Suprapubic skin (tissue), 3 donors: Measurements from ENCODE around the gene S100A12.

Experiments used
- POLR2A ChIP-seq, 2 donors: fragments of 450-650 bp; IDR thresholded peaks; one replicate each; pipeline ENCODE4 v1.6.1; 2017; ENCODE audit warnings: antibody characterized with exemption in 2 of 2, mild to moderate bottlenecking in 2 of 2, moderate library complexity in 2 of 2
- TF ChIP-seq, protein P1 (sequence below), 2 donors: fragments of 200-600 bp in 1 of 2; fragments of 450-650 bp in 1 of 2; sonication (generic) in 1 of 2; IDR thresholded peaks; one replicate each; pipeline ENCODE4 v1.5.1; 2016 to 2019; ENCODE audit warnings: antibody characterized with exemption in 2 of 2, mild to moderate bottlenecking in 1 of 2, moderate library complexity in 1 of 2

DNA sequence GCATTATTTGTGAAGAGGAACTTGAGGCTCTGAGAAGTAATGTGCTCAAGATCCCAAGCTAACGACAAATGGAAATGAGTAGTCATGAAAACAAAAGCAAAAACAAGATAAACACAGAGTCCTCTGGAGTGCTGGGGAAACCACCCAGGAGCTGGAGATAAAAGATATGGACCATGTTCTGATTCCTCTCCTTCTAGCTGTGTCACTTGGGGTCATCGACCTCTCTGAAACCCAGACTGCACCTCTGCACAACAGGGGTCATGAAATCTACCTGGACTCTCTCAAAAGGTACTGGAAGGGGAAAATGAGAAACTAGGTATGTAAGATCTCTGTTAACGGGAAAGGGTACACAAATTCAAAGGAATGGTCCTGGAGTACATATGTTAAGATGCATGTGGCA is 33.2 kb downstream of the S100A12 start:
- TF ChIP-seq, protein P1, sequence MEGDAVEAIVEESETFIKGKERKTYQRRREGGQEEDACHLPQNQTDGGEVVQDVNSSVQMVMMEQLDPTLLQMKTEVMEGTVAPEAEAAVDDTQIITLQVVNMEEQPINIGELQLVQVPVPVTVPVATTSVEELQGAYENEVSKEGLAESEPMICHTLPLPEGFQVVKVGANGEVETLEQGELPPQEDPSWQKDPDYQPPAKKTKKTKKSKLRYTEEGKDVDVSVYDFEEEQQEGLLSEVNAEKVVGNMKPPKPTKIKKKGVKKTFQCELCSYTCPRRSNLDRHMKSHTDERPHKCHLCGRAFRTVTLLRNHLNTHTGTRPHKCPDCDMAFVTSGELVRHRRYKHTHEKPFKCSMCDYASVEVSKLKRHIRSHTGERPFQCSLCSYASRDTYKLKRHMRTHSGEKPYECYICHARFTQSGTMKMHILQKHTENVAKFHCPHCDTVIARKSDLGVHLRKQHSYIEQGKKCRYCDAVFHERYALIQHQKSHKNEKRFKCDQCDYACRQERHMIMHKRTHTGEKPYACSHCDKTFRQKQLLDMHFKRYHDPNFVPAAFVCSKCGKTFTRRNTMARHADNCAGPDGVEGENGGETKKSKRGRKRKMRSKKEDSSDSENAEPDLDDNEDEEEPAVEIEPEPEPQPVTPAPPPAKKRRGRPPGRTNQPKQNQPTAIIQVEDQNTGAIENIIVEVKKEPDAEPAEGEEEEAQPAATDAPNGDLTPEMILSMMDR (IDR thresholded peaks at IDR 0.05), result no peak
- TF ChIP-seq POLR2A (IDR thresholded peaks at IDR 0.05), result no peak
